Measurements from ENCODE around the gene SOX13.

DNA sequence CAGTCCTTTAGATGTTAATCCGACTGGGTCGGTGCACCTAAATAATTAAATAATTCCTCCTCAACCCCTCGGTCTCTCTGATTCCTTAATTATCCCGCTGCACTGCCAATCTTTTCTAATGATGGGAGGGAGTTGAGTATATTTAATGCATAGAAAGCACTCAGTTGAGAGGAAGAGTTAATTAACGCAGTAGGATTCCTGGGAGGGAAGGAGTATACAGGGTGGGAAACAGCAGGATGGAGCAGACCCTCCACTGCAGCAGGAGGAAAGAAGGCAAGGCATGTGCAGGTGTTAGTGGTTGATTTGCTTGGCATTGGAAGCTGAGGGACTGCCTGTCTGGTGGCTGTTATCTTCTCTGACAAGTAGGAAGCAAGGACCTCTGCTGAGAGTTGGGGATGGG is 103.1 kb downstream of the SOX13 start:
- TF ChIP-seq, protein P1, sequence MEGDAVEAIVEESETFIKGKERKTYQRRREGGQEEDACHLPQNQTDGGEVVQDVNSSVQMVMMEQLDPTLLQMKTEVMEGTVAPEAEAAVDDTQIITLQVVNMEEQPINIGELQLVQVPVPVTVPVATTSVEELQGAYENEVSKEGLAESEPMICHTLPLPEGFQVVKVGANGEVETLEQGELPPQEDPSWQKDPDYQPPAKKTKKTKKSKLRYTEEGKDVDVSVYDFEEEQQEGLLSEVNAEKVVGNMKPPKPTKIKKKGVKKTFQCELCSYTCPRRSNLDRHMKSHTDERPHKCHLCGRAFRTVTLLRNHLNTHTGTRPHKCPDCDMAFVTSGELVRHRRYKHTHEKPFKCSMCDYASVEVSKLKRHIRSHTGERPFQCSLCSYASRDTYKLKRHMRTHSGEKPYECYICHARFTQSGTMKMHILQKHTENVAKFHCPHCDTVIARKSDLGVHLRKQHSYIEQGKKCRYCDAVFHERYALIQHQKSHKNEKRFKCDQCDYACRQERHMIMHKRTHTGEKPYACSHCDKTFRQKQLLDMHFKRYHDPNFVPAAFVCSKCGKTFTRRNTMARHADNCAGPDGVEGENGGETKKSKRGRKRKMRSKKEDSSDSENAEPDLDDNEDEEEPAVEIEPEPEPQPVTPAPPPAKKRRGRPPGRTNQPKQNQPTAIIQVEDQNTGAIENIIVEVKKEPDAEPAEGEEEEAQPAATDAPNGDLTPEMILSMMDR (IDR thresholded peaks at IDR 0.05) = no peak
- no peak for TF ChIP-seq POLR2AphosphoS5 (IDR thresholded peaks at IDR 0.05)
- TF ChIP-seq POLR2A (IDR thresholded peaks at IDR 0.05) = no peak
